HG03432 (cell line): ENCODE measurements around the gene ALPK1.
"Not testable (repeated sequence)": the region's sequence is repeated elsewhere in the genome, so short reads cannot be mapped to it uniquely, and the experiment has no call there.

Experiments
- ATAC-seq: cut with Tn5 transposase; IDR thresholded peaks from one replicate; pipeline ENCODE4 v1.9.1; 2021; ENCODE audit warnings: mild to moderate bottlenecking, moderate library complexity; ENCODE audit not compliant: unreplicated experiment

ALPK1 gene

DNA sequence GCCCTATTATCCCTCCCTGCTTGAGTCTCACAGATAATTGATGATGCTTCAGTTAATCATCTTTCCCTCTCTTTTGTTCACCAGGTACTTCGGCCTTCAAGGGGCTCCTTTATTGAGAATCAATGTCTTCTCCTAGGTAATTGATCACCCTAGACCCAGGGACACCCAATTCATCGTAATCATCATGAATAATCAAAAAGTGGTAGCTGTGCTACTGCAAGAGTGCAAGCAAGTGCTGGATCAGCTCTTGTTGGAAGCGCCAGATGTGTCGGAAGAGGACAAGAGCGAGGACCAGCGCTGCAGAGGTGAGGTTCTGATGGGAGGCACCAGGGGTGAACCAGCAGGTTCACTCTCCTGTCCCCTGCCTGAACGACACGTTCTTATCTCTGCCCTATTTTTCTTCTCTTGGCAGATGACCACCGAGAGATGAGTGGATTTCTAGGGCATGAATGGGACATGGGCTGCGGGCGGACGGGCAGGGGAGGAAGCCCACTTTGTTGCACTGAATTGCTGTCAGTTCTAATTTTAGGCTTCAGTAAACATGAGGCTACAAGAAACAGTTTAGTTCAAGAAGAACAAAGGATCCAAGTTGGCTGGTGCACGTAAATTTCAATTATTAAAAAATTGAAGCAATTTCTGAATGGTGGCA, 80.5 kb downstream of the ALPK1 start:
- ATAC-seq = no peak

DNA sequence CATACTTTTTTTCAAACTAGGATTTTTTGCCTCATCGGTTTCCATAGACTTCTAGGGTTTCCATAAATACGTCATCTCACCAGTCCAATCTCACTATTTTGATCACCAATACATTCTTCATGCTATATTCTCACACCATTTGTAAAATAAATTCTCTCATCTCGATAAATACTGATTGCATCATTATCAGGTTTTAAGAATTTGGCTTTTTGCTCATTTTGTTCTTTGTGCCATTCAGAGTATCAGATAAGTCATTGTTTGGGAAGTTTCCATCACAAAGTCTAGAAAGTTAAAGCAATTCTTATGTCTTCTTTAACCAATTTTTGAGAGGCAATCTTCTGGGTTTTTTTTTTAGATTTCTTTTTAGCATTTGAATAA, 81.1 kb downstream of the ALPK1 start:
- no peak for ATAC-seq

DNA sequence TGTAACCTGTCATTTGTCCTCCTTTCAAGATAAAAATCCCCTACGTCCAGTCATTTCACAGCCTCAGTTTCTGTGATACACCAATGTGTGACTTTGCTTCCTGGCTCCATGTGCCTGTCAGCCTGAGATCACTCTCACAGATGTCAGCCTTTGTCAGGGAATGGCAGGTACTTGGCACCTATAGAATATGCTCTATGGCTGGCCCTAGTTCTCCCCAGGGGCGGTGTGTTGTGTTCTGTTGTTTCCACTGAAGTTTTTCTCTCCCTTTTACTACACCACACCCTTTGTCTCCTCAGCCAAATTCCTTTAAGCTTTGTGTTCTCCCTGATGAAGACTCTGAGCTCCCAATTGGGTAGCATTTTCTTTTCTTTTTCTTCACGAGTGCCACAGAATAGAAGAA, 81.7 kb downstream of the ALPK1 start:
- no peak for ATAC-seq

DNA sequence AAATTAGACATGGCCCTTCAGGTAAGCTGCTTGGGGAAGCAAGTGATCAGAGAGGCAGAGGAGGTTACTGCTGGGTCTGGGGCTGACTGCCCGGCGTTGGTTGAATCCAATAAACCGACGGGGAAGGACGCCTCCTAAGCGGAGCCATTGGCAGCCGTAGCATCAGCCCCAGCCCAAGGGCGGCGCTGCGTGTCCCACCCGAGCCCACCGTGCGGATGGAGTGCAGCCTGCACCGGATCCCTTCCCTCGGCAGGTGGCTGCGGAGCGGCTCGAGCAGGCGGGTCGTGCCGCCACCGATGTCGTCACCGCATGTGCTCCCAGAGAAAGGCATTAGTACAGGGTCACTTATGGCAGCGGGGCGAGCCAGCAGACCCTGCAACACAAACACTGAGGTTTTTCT, 82.1 kb downstream of the ALPK1 start:
- no peak for ATAC-seq

- no peak for ATAC-seq
Observed at GRCh38 chr4:112381996-112382692, 85.0 kb downstream of the ALPK1 start.

- no peak for ATAC-seq
Observed at GRCh38 chr4:112386071-112386470, 88.9 kb downstream of the ALPK1 start.

- ATAC-seq = no peak
Observed at GRCh38 chr4:112402098-112402497, 104.9 kb downstream of the ALPK1 start.

DNA sequence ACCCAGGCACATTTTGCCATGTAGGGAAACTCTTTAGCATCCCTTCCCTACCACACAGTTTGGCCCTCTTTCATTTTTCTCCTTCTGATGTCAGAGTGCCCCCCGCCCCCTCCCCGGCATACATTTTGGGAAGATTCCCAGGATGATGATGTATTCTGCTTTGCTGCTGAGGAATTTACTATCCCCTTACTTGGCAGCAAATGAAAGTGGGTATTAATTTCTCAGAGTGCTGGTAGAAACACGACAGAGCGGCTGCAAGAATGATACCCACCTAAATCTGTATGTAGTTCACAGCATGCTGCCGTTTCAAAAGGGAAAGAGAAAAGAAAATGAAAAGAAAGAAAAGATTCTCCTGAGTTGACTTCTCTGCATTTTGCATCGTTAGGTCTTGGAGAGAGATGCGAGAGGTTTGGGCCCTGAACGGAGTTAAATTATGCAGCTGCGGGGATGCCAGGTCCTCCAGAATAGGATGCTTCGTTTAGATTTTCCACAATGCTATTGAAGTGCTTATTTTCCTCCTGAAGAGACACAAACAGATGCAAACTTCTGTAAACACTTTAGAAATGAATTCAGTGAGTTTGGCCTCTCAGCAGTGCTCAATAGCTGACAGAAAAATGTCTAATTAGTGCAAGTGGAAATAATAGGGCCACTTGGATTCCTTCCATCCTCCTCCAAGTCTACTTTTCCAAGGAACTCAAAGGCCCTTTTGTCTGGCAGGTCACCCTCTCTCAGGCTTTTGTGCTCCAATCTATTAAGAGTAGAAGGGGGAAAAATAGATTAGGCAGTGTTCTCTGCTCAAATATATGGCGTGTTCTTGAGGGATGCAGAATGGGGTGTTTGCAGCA, 106.2 kb downstream of the ALPK1 start:
- no peak for ATAC-seq

DNA sequence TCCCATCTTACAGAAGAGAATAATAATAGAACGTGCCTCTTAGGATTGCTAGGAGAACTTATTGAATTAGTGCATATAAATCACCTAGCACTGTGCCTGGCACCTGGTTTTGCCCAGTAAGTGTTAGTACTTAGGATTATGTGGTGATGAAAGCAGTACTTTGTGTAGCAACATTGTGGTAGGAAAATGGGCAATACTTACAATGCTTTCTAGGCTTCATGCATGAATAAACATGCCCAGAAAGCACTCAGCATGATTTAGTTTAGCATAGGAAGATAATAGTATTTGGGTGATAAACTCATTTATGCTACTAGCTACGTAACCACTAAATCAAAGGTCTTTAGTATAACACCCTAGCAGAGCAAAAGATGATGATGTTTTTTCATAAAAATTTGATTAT, 113.2 kb downstream of the ALPK1 start:
- no peak for ATAC-seq

DNA sequence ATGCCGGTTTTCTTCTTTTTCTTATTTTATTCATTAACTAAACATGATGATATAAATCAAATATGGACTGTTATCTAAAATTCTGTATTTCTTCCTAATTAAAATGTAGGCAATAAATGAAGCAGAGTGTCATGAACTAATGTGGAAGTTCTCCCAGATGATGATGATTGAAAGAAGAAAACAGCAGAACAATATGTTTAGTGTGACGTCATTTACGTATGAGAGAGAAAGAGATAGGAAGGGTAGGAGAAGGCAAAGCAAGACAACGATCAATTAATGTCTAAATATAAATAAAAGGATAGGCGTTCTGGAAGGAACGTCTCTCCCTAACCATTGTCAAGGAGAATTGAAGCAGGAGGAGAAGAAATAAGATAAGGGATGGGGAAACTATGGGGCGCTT, 113.6 kb downstream of the ALPK1 start:
- ATAC-seq = no peak

DNA sequence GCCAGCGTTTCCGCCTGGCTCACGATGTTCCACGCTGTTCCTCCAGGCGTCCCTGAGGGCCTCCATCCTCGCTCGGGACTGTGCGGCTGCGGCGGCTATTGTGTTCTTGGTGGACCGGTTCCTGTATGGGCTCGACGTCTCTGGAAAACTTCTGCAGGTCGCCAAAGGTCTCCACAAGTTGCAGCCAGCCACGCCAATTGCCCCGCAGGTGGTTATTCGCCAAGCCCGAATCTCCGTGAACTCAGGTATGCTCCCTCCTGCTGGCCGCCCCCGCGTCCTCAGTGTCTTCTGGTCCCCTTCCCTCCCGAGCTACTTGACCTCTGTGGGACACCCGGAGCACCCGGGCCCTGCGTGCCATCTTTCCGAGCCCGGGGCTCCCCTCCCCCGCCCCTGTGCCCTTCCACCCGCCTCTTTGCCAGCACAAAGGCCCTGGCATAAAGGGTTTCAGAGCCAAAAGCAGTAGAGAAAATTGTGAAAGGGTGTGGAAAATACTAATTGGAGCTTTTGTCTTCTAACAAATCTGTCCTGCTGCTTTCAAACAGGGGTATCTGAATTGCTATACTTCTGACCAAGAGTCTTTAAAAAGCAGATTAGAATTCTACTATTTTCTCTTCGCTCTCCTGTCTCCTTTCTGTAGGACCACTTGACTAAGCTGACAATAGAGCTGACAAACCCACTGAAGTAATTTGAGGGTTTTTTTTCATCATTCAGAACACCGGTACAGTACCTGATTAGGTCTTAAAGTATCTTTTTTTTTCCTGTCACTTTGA, 114.8 kb downstream of the ALPK1 start:
- no peak for ATAC-seq

- no peak for ATAC-seq
Observed at GRCh38 chr4:112416464-112416863, 119.3 kb downstream of the ALPK1 start.

- no peak for ATAC-seq
Observed at GRCh38 chr4:112418092-112418491, 120.9 kb downstream of the ALPK1 start.

DNA sequence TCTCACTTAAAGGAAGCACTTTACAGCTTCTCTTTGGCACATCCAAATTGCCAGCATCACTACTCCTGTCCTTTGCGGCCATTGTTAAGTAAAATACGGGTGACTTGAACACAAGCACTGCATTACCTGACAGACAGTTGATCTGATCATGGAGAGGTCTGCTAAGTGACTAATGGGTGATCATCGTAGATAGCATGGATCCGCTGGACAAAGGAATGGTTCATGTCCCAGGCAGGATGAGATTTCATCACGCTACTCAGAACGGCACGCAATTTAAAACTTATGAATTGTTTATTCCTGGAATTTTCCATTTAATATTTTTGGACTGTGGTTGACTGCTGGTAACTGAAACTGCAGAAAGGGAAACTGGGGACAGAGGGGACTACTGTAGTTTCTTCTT, 124.7 kb downstream of the ALPK1 start:
- no peak for ATAC-seq

DNA sequence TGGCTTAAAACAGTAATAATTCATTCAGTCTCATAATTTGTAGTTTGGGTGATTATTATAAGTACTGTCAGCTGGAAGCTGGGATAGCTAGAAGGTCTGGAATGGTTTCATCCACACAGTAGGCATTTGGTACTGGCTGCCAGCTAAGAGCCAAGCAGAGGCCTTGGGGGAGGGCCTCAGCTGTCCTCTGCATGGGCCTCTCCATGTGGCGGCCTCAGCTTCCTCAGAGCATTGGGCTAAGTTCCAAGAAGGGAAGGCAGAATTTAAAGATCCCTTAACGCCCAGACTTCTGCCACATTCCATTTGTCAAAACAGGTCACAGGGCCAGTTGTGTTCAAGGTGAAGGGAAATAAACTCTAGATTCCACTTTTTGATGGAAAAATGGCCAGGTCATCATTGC, 125.5 kb downstream of the ALPK1 start:
- no peak for ATAC-seq

GRCh38 chr4:112423591-112423990, 126.4 kb downstream of the ALPK1 start:
- no peak for ATAC-seq

- no peak for ATAC-seq
Observed at GRCh38 chr4:112425823-112426222, 128.7 kb downstream of the ALPK1 start.

DNA sequence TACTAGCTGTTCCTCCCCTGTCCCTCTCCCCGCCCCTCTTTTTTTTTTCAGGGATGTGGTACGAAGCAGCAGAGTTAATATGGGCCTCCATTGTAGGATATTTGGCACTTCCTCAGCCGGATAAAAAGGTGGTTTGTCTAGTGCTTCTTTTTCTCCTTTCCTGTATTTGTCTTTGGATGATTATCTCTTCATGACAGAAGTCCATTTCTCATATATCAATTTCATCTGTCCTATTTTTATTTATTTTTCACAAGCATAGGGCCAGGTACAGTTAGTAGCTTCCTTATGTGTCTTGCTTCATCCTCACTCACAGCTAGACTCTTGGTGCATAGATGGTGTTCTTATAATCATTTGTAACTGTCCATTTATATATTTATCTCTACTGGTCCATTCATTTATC, 129.2 kb downstream of the ALPK1 start:
- no peak for ATAC-seq

DNA sequence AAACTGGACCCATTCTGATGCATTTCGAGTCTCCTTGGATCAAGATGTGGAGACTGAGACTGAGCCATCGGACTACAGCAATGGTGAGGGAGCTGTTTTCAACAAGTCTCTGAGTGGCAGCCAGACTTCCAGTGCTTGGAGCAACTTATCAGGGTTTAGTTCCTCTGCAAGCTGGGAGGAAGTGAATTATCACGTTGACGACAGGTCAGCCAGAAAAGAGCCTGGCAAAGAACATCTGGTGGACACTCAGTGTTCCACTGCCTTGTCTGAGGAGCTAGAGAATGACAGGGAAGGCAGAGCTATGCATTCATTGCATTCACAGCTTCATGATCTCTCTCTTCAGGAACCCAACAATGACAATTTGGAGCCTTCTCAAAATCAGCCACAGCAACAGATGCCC, 134.0 kb downstream of the ALPK1 start:
- no peak for ATAC-seq

DNA sequence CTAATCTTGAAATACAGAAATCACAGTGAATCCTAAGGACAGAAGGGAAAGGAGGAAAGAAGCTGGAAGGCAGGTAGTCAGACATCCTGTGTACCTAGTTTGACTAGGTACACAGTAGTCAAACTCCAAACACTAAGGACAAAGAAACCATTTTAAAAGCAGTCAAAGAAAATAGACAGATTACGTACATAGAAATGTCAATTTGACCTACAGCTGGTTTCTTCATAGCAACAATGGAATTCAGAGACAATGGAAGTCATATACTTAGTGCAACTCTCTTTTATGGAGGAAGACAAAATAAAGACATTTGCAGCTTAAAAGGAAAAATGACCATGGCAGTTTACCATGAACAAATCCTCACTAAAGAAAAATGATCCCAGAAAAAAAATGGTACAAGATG, 139.8 kb downstream of the ALPK1 start:
- ATAC-seq = no peak

DNA sequence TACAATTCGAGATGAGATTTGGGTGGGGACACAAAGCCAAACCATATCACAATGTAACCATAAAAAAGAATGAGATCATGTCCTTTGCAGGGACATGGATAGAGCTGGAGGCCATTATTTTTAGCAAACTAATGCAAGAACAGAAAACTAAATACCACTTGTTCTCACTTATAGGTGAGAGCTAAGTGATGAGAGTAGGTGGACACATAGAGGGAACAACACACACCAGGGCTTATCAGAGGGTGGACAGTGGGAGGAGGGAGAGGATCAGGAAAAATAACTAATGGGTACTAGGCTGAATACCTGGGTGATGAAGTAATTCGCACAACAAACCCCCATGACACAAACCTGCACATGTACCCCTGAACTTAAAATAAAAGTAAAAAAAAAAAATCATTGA, 145.1 kb downstream of the ALPK1 start:
- not testable (repeated sequence) for ATAC-seq
